ENCODE data around the gene GRIN3A.
A peak's percentile ranks its signal among the peaks of the same experiment; 100 is the strongest.
"Not testable (repeated sequence)": the region's sequence is repeated elsewhere in the genome, so short reads cannot be mapped to it uniquely, and the experiment has no call there.

The GRIN3A gene

DNA sequence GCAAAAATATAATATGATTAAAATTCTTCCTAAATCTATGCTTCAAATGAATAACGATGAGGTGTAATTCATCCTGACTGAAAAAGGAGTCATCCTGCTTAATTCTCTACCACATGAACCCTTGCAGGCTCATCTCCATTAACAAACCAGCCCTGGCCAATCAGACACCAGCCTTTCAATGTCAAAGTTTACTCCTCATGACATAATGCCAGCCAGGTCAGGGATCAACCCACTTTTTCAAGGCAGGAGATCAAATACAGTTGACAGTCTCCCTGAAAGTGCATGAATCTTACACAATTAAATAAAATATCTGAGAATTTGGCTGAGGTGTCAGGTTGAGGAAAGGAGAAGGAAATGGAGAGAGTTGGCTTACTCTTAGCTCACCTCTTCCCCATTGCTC, 7.0 kb downstream of the GRIN3A start:
- Mint-ChIP-seq H3K27me3 (ENCODE audit: low read depth, poor library complexity) (peaks cover 44% of the 10 kb centered on the region), H3K36me3 (ENCODE audit: low read depth) (no peaks in the 10 kb centered on the region), H3K4me3 (no peak overlapping the region), H3K27ac (no peak overlapping the region), H3K4me1 (no peaks in the 10 kb centered on the region), H3K9me3 (no peaks in the 10 kb centered on the region)
- no peak for TF ChIP-seq CTCF (IDR thresholded peaks at IDR 0.05)
- DNase-seq = no peak

- Mint-ChIP-seq H3K9me3 (peaks cover 4% of the 10 kb centered on the region), H3K4me3 (no peak overlapping the region), H3K27ac (no peak overlapping the region), H3K27me3 (ENCODE audit: low read depth, poor library complexity) (peaks cover 9% of the 10 kb centered on the region), H3K4me1 (no peaks in the 10 kb centered on the region), H3K36me3 (ENCODE audit: low read depth) (no peaks in the 10 kb centered on the region)
- peak; percentile 51 for TF ChIP-seq CTCF (IDR thresholded peaks at IDR 0.05)
- DNase-seq = peak; percentile 28
Measured at GRCh38 chr9:101727612-101728524, 10.6 kb downstream of the GRIN3A start.

DNA sequence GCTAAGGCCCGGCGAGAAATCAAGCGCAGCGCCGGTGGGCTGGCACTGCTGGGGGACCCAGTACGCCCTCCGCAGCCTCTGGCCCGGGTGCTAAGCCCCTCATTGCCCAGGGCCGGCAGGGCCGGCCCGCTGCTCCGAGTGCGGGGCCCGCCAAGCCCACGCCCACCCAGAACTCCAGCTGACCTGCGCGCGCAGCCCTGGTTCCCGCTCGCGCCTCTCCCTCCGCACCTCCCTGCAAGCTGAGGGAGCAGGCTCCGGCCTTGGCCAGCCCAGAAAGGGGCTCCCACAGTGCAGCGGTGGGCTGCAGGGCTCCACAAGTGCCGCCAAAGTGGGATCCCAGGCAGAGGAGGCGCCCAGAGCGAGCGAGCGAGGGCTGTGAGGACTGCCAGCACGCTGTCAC, 14.2 kb downstream of the GRIN3A start:
- not testable (repeated sequence) for H3K4me3 Mint-ChIP-seq; H3K27me3 Mint-ChIP-seq (ENCODE audit: low read depth, poor library complexity); H3K27ac Mint-ChIP-seq; H3K36me3 Mint-ChIP-seq (ENCODE audit: low read depth); H3K4me1 Mint-ChIP-seq; H3K9me3 Mint-ChIP-seq; DNase-seq

DNA sequence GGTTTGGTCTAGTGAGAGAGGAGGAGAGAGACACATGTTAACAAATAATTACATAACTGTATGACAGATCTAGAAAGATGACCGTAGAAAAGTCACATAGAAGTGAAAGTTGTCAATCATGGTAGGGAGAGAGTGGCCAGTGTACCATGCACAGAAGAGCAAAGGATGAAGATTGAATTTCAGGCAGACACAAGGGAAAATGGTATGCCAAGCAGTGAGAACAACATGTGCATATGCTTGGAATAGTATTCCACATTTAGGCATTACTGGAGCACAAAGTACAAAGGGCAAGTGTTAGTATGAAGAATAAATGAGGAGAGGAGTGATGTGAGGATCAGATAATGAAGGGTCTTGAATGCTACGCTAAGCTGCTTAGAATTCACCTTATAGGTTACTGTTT, 20.3 kb downstream of the GRIN3A start:
- Mint-ChIP-seq H3K4me3 (no peak overlapping the region), H3K9me3 (peaks cover 7% of the 10 kb centered on the region), H3K4me1 (peaks cover 17% of the 10 kb centered on the region), H3K27ac (peak overlapping the region; percentile 57), H3K36me3 (ENCODE audit: low read depth) (no peaks in the 10 kb centered on the region), H3K27me3 (ENCODE audit: low read depth, poor library complexity) (peaks cover 4% of the 10 kb centered on the region)
- TF ChIP-seq CTCF (IDR thresholded peaks at IDR 0.05) = no peak
- no peak for DNase-seq

DNA sequence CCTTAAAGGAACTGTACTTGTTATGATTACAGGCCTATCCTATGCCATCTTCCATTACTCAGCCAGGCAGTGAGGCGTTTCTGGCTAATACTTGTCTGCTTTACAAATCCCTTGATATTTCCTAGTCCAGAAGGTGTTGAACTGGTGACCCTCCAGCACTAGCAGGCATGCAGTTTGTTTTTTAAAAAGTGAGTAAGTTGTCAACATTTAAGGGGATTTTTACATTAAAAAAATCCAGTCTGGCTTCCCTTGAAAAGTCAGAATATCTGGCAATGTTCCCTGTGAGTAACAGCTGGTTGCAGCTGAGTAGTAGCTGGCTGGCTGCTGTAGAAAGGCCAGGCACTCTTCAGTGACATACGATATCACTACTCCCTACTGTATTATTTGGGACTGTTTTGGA, 21.8 kb downstream of the GRIN3A start:
- Mint-ChIP-seq H3K4me3 (no peak overlapping the region), H3K9me3 (no peaks in the 10 kb centered on the region), H3K4me1 (peaks cover 17% of the 10 kb centered on the region), H3K27me3 (ENCODE audit: low read depth, poor library complexity) (peaks cover 8% of the 10 kb centered on the region), H3K36me3 (ENCODE audit: low read depth) (no peaks in the 10 kb centered on the region), H3K27ac (no peak overlapping the region)
- DNase-seq = no peak
- no peak for TF ChIP-seq CTCF (IDR thresholded peaks at IDR 0.05)

- Mint-ChIP-seq H3K27me3 (ENCODE audit: low read depth, poor library complexity) (peaks cover 15% of the 10 kb centered on the region), H3K9me3 (no peaks in the 10 kb centered on the region), H3K36me3 (ENCODE audit: low read depth) (no peaks in the 10 kb centered on the region), H3K4me1 (peaks cover 14% of the 10 kb centered on the region), H3K4me3 (no peak overlapping the region), H3K27ac (no peak overlapping the region)
- TF ChIP-seq CTCF (IDR thresholded peaks at IDR 0.05) = peak; percentile 57
- peak; percentile 30 for DNase-seq
Measured at GRCh38 chr9:101711330-101711941, 27.0 kb downstream of the GRIN3A start.
